NOMO-1 treated with dmso at 0.1 percent for 144 hours (cell line): Measurements from ENCODE around the gene CPEB2.
"Not testable (repeated sequence)": the region's sequence is repeated elsewhere in the genome, so short reads cannot be mapped to it uniquely, and the experiment has no call there.

Experiments
- DNase-seq: peaks from one replicate; lab custom pipeline; 2025; ENCODE audit not compliant: unreplicated experiment; lab: John Stamatoyannopoulos, UW

Gene CPEB2

GRCh38 chr4:15043922-15044321 is 41.6 kb downstream of the CPEB2 start:
- DNase-seq: no peak

- DNase-seq: no peak
Observed at GRCh38 chr4:15054541-15054940, 52.3 kb downstream of the CPEB2 start.

- no peak for DNase-seq
Observed at GRCh38 chr4:15060213-15060612, 57.9 kb downstream of the CPEB2 start.

- DNase-seq: no peak
Observed at GRCh38 chr4:15063341-15063740, 61.1 kb downstream of the CPEB2 start.

DNA sequence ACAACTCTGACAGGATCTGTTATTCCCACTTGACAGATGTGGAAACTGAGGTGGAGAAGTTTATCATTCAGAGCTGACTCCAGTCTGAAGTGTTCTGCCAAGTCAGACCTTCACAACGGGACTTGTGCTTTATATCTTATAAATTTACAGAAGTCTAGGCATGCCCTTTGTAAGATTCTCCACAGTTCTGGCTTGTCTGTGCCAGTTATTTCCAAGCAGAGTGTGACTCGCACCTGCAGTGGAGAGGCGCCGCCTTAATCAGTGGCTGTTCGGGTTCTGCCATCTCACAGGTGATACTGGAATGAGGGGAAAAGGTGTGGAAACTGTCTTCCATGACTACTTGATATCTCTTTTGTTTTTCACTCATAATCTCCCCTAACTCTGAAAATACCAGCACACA is 63.2 kb downstream of the CPEB2 start:
- DNase-seq: no peak

DNA sequence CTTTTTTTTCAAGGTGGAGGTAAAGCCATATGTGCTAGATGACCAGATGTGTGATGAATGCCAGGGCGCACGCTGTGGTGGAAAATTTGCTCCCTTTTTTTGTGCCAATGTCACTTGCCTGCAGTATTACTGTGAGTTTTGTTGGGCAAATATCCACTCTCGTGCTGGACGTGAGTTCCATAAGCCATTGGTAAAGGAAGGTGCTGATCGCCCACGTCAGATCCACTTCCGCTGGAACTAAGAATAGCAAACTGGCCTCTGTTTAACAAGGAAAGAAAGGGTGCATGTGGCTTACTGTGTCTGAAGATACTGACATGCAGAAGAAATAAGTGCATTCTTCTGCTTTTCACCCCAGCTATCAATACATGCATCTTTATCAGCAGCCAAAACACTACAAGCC is 63.9 kb downstream of the CPEB2 start:
- no peak for DNase-seq

DNA sequence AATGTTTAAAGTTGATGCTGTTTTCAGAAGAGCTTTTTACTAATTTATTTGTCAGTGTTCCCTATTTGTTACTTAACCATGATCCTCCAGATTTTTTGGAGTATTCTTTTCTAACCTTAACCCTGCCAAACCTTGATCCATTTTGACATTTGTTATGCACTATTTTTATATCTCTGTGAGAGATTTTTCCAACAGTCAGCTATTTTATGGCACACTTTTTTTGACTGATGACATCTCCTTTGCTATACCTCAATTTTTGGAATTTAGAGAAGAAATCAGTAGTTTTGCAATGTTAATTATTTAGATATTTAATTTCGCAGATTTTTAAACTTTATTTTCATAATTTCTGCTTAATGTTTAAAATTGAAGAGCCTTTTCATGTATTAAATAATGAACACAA is 66.0 kb downstream of the CPEB2 start:
- no peak for DNase-seq

DNA sequence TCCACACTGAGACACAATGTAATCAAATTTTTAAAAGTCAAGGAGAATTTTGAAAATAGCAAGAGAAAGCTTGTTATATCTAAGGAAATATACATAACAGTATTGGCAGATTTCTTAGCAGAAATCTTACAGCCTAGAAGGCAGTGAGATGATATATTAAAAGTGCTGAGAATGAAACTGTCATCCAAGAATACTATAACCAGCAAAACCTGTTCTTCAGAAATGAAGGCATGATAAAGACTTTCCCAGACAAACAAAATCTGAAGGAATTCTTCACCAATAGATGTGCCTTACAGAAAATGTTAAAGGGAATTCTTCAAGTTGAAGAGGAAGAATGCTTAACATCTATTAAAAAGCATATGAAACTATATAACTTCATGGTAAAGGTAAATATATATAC is 73.6 kb downstream of the CPEB2 start:
- no peak for DNase-seq

DNA sequence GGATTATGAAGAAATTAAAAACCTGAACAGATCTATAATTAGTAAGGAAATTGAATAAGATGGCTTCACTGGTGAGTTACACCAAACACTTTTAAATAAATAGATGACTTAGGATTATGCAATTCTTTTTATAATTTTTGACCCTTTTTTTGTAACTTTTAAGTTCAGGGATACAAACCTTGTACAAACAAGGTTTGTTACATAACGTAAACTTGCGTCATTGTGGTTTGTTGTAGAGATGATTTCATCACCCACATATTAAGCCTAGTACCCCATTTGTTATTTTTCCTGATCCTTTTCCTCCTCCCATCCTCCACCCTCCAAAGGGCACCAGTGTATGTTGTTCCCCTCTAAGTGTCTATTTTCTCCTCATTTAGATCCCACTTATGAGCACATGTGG is 75.7 kb downstream of the CPEB2 start:
- no peak for DNase-seq

DNA sequence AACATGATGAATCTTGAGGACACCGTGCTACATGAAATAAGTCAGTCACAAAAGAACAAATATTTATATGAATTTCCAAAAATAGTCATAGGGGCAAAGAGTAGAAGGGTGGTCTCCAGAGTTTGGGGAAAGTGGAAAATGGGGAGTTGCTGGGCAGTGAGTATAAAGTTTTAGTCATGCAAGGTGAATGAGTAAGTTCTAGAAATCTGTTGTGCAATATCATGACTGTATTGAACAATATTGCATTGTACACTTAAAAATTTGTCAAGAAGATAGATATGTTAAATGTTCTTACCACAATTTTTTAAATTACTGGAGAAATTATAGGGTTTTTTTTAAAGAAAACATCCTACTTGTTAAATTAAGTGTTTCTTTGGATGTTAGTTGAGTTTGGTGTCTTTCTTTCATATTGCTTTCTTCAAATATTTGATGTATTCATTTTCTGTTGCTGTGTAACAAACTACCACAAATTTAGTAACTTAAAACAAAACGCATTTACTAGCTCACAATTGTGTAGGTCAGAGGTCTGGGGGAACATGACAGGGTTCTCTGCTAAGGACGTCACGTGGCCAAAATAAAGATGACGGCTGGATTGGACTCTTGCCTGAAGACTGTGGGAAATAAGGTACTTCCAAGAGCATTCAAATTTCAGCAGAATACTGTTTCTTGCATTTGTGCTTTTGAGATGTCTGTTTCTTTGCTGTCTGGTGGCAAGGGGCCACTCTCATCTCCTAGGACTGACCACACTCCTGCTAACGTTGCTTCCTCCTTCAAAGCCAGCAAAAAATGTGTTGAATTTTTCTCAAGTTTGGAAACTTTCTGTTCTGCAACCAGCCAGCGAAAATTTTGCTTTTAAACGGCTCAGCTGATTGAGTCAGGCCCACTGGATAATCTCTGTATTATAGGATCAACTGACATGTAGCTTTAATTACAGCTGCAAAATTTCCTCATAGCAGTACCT is 76.7 kb downstream of the CPEB2 start:
- peak; percentile 38 for DNase-seq

GRCh38 chr4:15084780-15085179 is 82.5 kb downstream of the CPEB2 start:
- no peak for DNase-seq

GRCh38 chr4:15085762-15086161 is 83.5 kb downstream of the CPEB2 start:
- not testable (repeated sequence) for DNase-seq

GRCh38 chr4:15086259-15086658 is 84.0 kb downstream of the CPEB2 start:
- DNase-seq: not testable (repeated sequence)

- no peak for DNase-seq
Observed at GRCh38 chr4:15088394-15089035, 86.2 kb downstream of the CPEB2 start.

DNA sequence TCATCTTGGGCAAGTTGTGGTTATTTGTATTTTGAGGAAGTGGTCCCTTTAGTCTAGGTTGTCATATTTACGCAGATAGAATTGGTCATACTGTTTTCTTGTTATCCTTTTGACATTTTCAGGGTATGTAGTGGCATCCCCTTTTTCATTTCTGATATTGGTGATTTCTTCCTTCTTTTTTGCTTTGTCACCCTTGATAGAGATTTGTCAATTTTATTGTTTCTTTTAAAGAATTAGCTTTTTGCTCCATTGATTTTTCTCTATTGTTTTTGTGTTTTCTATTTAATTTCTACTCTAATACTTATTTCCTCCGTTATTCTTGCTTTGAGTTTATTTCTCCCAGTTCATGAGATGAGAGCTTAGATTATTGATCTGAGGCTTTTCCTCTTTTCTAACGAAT is 87.7 kb downstream of the CPEB2 start:
- DNase-seq: no peak

DNA sequence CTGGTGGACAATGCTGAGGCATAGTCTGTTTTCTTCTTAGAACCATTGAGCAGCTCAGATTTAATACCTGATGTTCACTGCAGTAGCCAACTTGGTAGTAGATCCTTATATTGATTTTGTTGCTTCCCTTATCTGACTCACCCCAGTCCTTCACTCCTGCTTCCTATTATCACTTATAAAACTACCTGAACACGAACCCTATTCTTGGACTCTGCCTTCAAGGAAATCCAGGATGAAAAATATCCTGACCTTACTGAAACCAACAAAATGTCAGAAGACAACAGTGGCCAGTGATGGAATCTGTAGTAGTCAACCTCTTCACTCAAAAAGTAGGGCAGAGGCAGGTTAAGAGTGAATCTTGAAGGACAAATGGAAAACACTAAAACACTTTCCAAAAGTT is 98.1 kb downstream of the CPEB2 start:
- no peak for DNase-seq

DNA sequence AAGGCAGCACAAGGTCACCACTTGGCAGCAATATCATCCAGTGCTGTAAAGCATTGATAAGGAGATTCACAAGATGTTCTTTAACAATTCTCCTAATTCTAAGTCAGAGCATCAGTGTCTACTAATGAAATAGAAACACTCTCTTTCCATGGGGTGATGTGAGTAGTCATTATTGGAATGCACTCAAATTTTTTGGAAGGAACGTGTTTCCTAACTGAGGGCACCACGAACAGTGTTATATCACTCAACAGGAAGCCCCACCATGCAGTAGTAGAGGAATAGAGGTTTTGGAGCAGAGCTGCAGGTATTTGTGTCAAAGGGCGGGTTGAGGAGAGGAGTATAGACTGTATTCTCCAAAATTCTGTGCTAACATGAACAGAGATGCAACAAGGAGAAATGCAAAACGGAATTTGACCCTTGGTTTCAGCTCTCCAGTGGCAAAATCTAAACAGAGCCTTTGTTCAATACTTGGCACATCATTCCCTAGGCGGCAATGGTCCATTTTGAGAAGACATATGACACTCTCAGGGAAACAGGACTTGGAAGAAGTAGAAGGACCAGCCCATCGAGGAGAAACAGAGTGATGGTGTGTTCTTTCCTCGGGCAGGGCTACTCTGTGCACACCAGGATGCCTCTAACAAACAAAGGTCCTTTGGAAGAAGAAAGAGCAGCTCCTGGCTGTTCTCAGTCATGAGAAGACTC is 98.9 kb downstream of the CPEB2 start:
- no peak for DNase-seq

GRCh38 chr4:15104825-15105224 is 102.5 kb downstream of the CPEB2 start:
- no peak for DNase-seq

GRCh38 chr4:15106399-15106798 is 104.1 kb downstream of the CPEB2 start:
- no peak for DNase-seq

DNA sequence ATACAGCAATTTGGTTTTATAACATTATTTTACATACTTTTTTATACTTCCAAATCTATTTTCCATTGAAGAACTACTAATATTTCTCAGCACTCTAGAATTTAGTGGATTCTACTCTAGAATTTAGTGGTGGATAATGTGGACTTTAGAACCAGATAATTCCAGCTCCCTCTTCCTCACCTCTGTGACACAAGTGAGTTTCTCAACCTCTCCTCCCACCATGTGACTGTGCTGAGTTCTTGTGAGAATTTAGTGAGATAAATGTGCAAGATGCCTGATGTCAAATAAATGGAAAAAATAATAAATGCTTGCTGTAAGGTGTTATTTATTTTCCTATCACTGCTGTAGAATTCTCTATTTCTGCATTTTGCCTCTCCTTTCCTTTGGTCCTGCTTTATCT is 107.3 kb downstream of the CPEB2 start:
- no peak for DNase-seq

GRCh38 chr4:15110120-15110571 is 107.9 kb downstream of the CPEB2 start:
- no peak for DNase-seq
